Vagina (tissue), 2 donors: ENCODE results near the gene OR11H7. TPM values are rescaled to one million over a fixed set of nuclear protein-coding genes. Genes with fewer than 3 reads are reported as not detected.
"Not testable (repeated sequence)": the region's sequence is repeated elsewhere in the genome, so short reads cannot be mapped to it uniquely, and the experiment has no call there.

ENCODE experiments used
- DNase-seq, 2 donors: peaks; one replicate each; pipeline ENCODE4 v3.0.0-alpha.2; 2017; ENCODE audit errors: extremely low spot score in 2 of 2
- H3K27ac ChIP-seq: fragments of 200-600 bp; sonication (generic); one replicate; pipeline ENCODE4 v1.5.1; 2019
- H3K27me3 ChIP-seq: fragments of 200-600 bp; sonication (generic); one replicate; pipeline ENCODE4 v1.5.1; 2019
- H3K36me3 ChIP-seq, 2 donors: fragments of 200-600 bp; sonication (generic); one replicate each; pipeline ENCODE4 v1.5.1; 2017 to 2019
- H3K4me1 ChIP-seq: fragments of 200-600 bp; sonication (generic); one replicate; pipeline ENCODE4 v1.5.1; 2019
- H3K4me3 ChIP-seq, 2 donors: fragments of 200-600 bp; sonication (generic); 1 replicate in 1 of 2; 2 replicates in 1 of 2; pipeline ENCODE4 v1.5.1; 2016 to 2019
- H3K9me3 ChIP-seq: fragments of 200-600 bp; sonication (generic); one replicate; pipeline ENCODE4 v1.5.1; 2019
- POLR2A ChIP-seq, 2 donors: fragments of 450-650 bp; IDR thresholded peaks; one replicate each; pipeline ENCODE4 v1.6.1; 2017; ENCODE audit warnings: antibody characterized with exemption in 2 of 2, mild to moderate bottlenecking in 2 of 2, moderate library complexity in 2 of 2
- POLR2AphosphoS5 ChIP-seq, 2 donors: sonication (generic); formaldehyde crosslinking; IDR thresholded peaks; one replicate each; pipeline ENCODE4 v1.9.0; 2017; ENCODE audit warnings: antibody characterized with exemption in 2 of 2, mild to moderate bottlenecking in 2 of 2, low read depth in 1 of 2; ENCODE audit not compliant: insufficient read depth in 1 of 2
- intact Hi-C: fragments of 100-400 bp; cut with DNase I; formaldehyde crosslinking; loops from one replicate; pipeline ENCODE4 v1.15.1; 2023
- total RNA-seq: library from RNA; depleted of rRNA; stranded (reverse); fragments of >200 nt; gene quantifications from one replicate; pipeline ENCODE4 v1.2.3, GENCODE V29; 2016
- TF ChIP-seq, protein P1 (sequence below), 3 experiments: fragments of 450-650 bp in 2 of 3; fragments of 200-600 bp in 1 of 3; sonication (generic) in 1 of 3; IDR thresholded peaks; one replicate each; pipeline ENCODE4 v1.5.1; 2017 to 2019; ENCODE audit warnings: antibody characterized with exemption in 3 of 3, mild to moderate bottlenecking in 2 of 3, moderate library complexity in 2 of 3

The OR11H7 gene
- total RNA-seq, 1 donor from 2014 or later, result not detected

GRCh38 chr14:20274062-20274461, 45.3 kb downstream of the OR11H7 start:
- Histone ChIP-seq H3K27me3 (no peaks in the 10 kb centered on the region), H3K4me3 (no peak overlapping the region), H3K36me3 (no peaks in the 10 kb centered on the region), H3K4me1 (no peaks in the 10 kb centered on the region), H3K27ac (no peak overlapping the region), H3K9me3 (peaks cover 5% of the 10 kb centered on the region)
- TF ChIP-seq POLR2AphosphoS5 (IDR thresholded peaks at IDR 0.05; ENCODE audit: insufficient read depth in 1 of 2, low read depth in 1 of 2) (no peak), POLR2A (IDR thresholded peaks at IDR 0.05) (no peak)
- TF ChIP-seq, protein P1, sequence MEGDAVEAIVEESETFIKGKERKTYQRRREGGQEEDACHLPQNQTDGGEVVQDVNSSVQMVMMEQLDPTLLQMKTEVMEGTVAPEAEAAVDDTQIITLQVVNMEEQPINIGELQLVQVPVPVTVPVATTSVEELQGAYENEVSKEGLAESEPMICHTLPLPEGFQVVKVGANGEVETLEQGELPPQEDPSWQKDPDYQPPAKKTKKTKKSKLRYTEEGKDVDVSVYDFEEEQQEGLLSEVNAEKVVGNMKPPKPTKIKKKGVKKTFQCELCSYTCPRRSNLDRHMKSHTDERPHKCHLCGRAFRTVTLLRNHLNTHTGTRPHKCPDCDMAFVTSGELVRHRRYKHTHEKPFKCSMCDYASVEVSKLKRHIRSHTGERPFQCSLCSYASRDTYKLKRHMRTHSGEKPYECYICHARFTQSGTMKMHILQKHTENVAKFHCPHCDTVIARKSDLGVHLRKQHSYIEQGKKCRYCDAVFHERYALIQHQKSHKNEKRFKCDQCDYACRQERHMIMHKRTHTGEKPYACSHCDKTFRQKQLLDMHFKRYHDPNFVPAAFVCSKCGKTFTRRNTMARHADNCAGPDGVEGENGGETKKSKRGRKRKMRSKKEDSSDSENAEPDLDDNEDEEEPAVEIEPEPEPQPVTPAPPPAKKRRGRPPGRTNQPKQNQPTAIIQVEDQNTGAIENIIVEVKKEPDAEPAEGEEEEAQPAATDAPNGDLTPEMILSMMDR (IDR thresholded peaks at IDR 0.05), result no peak
- intact Hi-C loops, result no loop called here
- no peak for DNase-seq

- H3K9me3 ChIP-seq, result peaks cover 5% of the 10 kb centered on the region
- no peak overlapping the region for H3K27ac ChIP-seq
- peaks cover 0 to 9% of the 10 kb centered on the region in 2 donors for H3K36me3 ChIP-seq
- TF ChIP-seq, protein P1 (IDR thresholded peaks at IDR 0.05), result no peak
- TF ChIP-seq POLR2A (IDR thresholded peaks at IDR 0.05) (no peak), POLR2AphosphoS5 (IDR thresholded peaks at IDR 0.05; ENCODE audit: insufficient read depth in 1 of 2, low read depth in 1 of 2) (no peak)
- no peaks in the 10 kb centered on the region for H3K27me3 ChIP-seq
- no peak overlapping the region for H3K4me3 ChIP-seq
- intact Hi-C loops, result no loop called here
- H3K4me1 ChIP-seq, result no peaks in the 10 kb centered on the region
- no peak for DNase-seq
These were observed 48.6 kb downstream of the OR11H7 start for GRCh38 chr14:20277409-20277808.

GRCh38 chr14:20278414-20278813, 49.6 kb downstream of the OR11H7 start:
- Histone ChIP-seq H3K36me3 (peaks cover 0 to 9% of the 10 kb centered on the region in 2 donors), H3K9me3 (peaks cover 5% of the 10 kb centered on the region), H3K27me3 (no peaks in the 10 kb centered on the region), H3K4me3 (no peak overlapping the region), H3K27ac (no peak overlapping the region), H3K4me1 (no peaks in the 10 kb centered on the region)
- TF ChIP-seq, protein P1 (IDR thresholded peaks at IDR 0.05), result no peak
- TF ChIP-seq POLR2A (IDR thresholded peaks at IDR 0.05) (no peak), POLR2AphosphoS5 (IDR thresholded peaks at IDR 0.05; ENCODE audit: insufficient read depth in 1 of 2, low read depth in 1 of 2) (no peak)
- DNase-seq, result no peak
- intact Hi-C loops, result no loop called here

DNA sequence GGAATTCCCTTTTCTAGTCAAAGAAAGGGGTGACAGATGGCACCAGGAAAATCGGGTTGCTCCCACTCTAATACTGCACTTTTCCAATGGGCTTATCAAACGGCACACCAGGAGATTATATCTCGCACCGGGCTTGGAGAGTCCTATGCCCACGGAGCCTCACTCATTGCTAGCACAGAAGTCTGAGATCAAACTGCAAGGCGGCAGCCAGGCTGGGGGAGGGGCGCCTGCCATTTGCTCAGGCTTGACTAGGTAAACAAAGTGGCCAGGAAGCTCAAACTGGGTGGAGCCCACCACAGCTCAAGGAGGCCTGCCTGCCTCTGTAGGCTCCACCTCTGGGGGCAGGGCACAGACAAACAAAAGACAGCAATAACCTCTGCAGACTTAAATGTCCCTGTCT, 51.5 kb downstream of the OR11H7 start:
- H3K27me3 ChIP-seq, H3K9me3 ChIP-seq, intact Hi-C loops, H3K36me3 ChIP-seq, H3K27ac ChIP-seq, H3K4me3 ChIP-seq, DNase-seq, H3K4me1 ChIP-seq: not testable (repeated sequence)

Other genes starting within 250 kb of the OR11H7 start
- not detected for gene OR4Q2, start 226.8 kb upstream of the OR11H7 start, total RNA-seq
- not detected for gene OR4K14, start 209.7 kb upstream of the OR11H7 start, total RNA-seq
- gene OR4K13, start 192.9 kb upstream of the OR11H7 start, total RNA-seq, result not detected
- not detected for gene OR4L1, start 168.9 kb upstream of the OR11H7 start, total RNA-seq
- not detected for gene OR4K17, start 118.2 kb upstream of the OR11H7 start, total RNA-seq
- not detected for gene OR4N5, start 90.2 kb upstream of the OR11H7 start, total RNA-seq
- not detected for gene OR11G2, start 38.1 kb upstream of the OR11H7 start, total RNA-seq
- gene OR11H6, start 5.3 kb upstream of the OR11H7 start, total RNA-seq, result not detected
- gene OR11H4, start 10.3 kb downstream of the OR11H7 start, total RNA-seq, result not detected
- gene TTC5, start 77.0 kb downstream of the OR11H7 start, total RNA-seq, result 10.8 TPM
- gene CCNB1IP1, start 104.3 kb downstream of the OR11H7 start, total RNA-seq, result 38.5 TPM
- gene PARP2, start 114.7 kb downstream of the OR11H7 start, total RNA-seq, result 5.9 TPM
- gene TEP1, start 184.5 kb downstream of the OR11H7 start, total RNA-seq, result 24.6 TPM
- 1.2 TPM for gene KLHL33, start 207.2 kb downstream of the OR11H7 start, total RNA-seq
- 60.9 TPM for gene OSGEP, start 225.8 kb downstream of the OR11H7 start, total RNA-seq
- gene APEX1, start 226.2 kb downstream of the OR11H7 start, total RNA-seq, result 95.5 TPM
- 24.1 TPM for gene PIP4P1, start 232.5 kb downstream of the OR11H7 start, total RNA-seq
- gene PNP, start 240.4 kb downstream of the OR11H7 start, total RNA-seq, result 64.6 TPM